Esophagus muscularis mucosa (tissue), 4 donors: ENCODE data around the gene PSMD8. TPM values are rescaled to one million over a fixed set of nuclear protein-coding genes. Genes with fewer than 3 reads are reported as not detected.

ENCODE experiments used
- DNase-seq: peaks from one replicate; pipeline ENCODE4 v3.0.0-alpha.2; 2017; ENCODE audit errors: extremely low spot score
- H3K27ac ChIP-seq, 4 donors: fragments of 200-600 bp; sonication (generic); replicated peaks in 1 of 4; 1 replicate in 3 of 4; 2 replicates in 1 of 4; pipeline ENCODE4 v1.5.1; 2016 to 2019; ENCODE audit warnings: mild to moderate bottlenecking in 1 of 4
- H3K27me3 ChIP-seq, 4 donors: fragments of 200-600 bp; sonication (generic); one replicate each; pipeline versions ENCODE4 v1.5.1 to v1.6.0; 2016 to 2019
- H3K36me3 ChIP-seq, 4 donors: fragments of 200-600 bp; sonication (generic); one replicate each; pipeline ENCODE4 v1.5.1; 2016 to 2019
- H3K4me1 ChIP-seq, 4 donors: fragments of 200-600 bp; sonication (generic); one replicate each; pipeline ENCODE4 v1.5.1; 2016 to 2019
- H3K4me3 ChIP-seq, 4 donors: fragments of 200-600 bp; sonication (generic); 1 replicate in 2 of 4; 2 replicates in 2 of 4; pipeline ENCODE4 v1.5.1; 2016 to 2019; ENCODE audit warnings: mild to moderate bottlenecking in 4 of 4, moderate library complexity in 1 of 4
- H3K9me3 ChIP-seq, 4 donors: fragments of 200-600 bp; sonication (generic); 1 replicate in 3 of 4; 2 replicates in 1 of 4; pipeline ENCODE4 v1.5.1; 2016 to 2019
- EP300 ChIP-seq: sonication (generic); formaldehyde crosslinking; IDR thresholded peaks from one replicate; pipeline ENCODE4 v1.6.1; 2017; ENCODE audit warnings: antibody characterized with exemption
- POLR2A ChIP-seq: fragments of 450-650 bp; IDR thresholded peaks from one replicate; pipeline ENCODE4 v1.6.1; 2017; ENCODE audit warnings: antibody characterized with exemption, moderate library complexity, mild to moderate bottlenecking, low read depth
- POLR2AphosphoS5 ChIP-seq, 2 donors: sonication (generic); formaldehyde crosslinking; IDR thresholded peaks; one replicate each; pipeline ENCODE4 v1.6.1; 2017; ENCODE audit warnings: antibody characterized with exemption in 2 of 2
- WGBS: methylation state at CpG from one replicate; pipeline ENCODE4 v1.1.5; 2018; 5-methylcytosine and 5-hydroxymethylcytosine counted together
- intact Hi-C: fragments of 100-400 bp; cut with DNase I; formaldehyde crosslinking; loops from one replicate; pipeline ENCODE4 v1.15.1; 2023
- total RNA-seq, 4 donors: library from RNA; depleted of rRNA; stranded (reverse); fragments of >200 nt; gene quantifications; one replicate each; pipeline versions ENCODE4 v1.1.0 to v1.2.1, GENCODE V29; 2016
- TF ChIP-seq, protein P1 (sequence below), 3 experiments: fragments of 200-600 bp in 2 of 3; fragments of 450-650 bp in 1 of 3; sonication (generic) in 2 of 3; IDR thresholded peaks; one replicate each; pipeline ENCODE4 v1.5.1; 2017 to 2019; ENCODE audit warnings: antibody characterized with exemption in 3 of 3, mild to moderate bottlenecking in 2 of 3, moderate library complexity in 1 of 3

The PSMD8 gene
- total RNA-seq, 4 donors from 2014 or later, result 145 to 259 (median 212) TPM

DNA sequence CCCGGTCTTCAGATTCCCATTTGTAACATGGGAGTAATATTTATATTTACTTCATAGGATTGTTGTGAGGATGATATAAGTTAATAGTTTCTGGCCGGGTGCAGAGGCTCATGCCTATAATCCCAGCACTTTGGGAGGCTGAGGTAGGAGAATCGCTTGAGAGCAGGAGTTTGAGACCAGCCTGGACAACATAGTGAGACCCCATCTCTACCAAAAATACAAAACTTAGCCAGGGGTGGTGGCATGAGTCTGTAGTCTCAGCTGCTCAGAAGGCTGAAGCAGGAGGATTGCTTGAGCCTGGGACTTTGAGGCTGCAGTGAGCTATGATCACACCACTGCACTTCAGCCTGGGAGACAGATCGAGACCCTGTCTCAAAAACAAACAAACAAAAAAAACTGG lies 27.5 kb upstream of the PSMD8 start:
- H3K4me1 ChIP-seq, result no peaks in the 10 kb centered on the region
- intact Hi-C loops, result no loop called here
- TF ChIP-seq POLR2AphosphoS5 (IDR thresholded peaks at IDR 0.05) (no peak), POLR2A (no peak), EP300 (no peak)
- TF ChIP-seq, protein P1, sequence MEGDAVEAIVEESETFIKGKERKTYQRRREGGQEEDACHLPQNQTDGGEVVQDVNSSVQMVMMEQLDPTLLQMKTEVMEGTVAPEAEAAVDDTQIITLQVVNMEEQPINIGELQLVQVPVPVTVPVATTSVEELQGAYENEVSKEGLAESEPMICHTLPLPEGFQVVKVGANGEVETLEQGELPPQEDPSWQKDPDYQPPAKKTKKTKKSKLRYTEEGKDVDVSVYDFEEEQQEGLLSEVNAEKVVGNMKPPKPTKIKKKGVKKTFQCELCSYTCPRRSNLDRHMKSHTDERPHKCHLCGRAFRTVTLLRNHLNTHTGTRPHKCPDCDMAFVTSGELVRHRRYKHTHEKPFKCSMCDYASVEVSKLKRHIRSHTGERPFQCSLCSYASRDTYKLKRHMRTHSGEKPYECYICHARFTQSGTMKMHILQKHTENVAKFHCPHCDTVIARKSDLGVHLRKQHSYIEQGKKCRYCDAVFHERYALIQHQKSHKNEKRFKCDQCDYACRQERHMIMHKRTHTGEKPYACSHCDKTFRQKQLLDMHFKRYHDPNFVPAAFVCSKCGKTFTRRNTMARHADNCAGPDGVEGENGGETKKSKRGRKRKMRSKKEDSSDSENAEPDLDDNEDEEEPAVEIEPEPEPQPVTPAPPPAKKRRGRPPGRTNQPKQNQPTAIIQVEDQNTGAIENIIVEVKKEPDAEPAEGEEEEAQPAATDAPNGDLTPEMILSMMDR (IDR thresholded peaks at IDR 0.05), result no peak
- DNase-seq, result no peak
- no peak overlapping the region for H3K4me3 ChIP-seq
- peaks cover 0 to 1% (median 0%) of the 10 kb centered on the region in 4 donors for H3K27me3 ChIP-seq
- no peak overlapping the region for H3K27ac ChIP-seq
- H3K36me3 ChIP-seq, result peaks cover 0 to 26% (median 4%) of the 10 kb centered on the region in 4 donors
- WGBS, result 86% methylated on average over 4 of the region's 4 CpGs
- H3K9me3 ChIP-seq, result no peaks in the 10 kb centered on the region

DNA sequence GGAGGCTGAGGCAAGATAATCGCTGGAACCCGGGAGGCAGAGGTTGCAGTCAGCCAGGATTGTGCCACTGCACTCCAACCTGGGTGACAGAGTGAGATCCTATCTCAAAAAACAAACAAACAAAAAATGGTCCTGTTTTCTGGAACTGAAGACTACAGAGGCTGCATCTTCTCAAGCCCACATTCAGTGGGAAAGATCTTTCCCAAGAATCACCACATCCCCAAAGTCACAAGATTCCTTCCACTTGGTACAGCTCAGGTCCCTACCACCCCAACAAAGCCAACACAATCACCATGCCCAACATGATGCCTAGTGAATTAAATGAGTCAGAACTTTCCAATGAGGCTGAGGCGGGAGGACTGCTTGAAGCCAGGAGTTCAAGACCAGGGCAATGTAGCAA lies 23.5 kb upstream of the PSMD8 start:
- no peak for DNase-seq
- H3K27ac ChIP-seq, result no peak overlapping the region
- peaks cover 0 to 22% (median 0%) of the 10 kb centered on the region in 4 donors for H3K27me3 ChIP-seq
- 71% methylated on average over 3 of the region's 3 CpGs for WGBS
- no peak overlapping the region for H3K4me3 ChIP-seq
- TF ChIP-seq POLR2A (no peak), POLR2AphosphoS5 (IDR thresholded peaks at IDR 0.05) (no peak), EP300 (no peak)
- TF ChIP-seq, protein P1 (IDR thresholded peaks at IDR 0.05), result no peak
- H3K36me3 ChIP-seq, result peaks cover 0 to 6% (median 0%) of the 10 kb centered on the region in 4 donors
- intact Hi-C loops, result no loop called here
- no peaks in the 10 kb centered on the region for H3K9me3 ChIP-seq
- H3K4me1 ChIP-seq, result no peaks in the 10 kb centered on the region

DNA sequence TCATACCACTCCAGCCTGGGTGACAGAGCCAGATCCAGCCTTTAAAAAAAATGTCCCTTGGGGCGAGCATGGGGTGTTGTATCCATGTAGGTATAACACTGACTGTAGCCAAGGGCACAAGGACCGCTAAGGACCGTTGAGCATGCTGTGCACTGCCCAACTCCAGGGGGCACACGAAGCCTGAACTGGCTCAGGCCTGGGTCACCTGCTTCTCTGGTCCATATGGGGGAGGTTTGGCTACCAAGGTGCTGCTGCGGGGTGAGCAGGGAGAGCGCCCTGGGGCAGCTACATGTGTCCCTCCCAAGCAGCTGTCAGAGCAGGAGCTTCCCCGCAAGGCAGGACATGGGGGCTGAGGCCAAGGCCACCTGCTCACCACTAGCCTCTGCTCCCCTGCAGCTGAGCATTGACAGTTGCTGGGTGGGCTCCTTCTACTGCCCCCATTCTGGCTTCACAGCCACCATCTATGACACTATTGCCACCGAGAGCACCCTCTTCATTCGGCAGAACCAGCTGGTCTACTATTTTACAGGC lies 22.4 kb upstream of the PSMD8 start:
- intact Hi-C loops, result no loop called here
- H3K27ac ChIP-seq, result no peak overlapping the region
- TF ChIP-seq POLR2AphosphoS5 (IDR thresholded peaks at IDR 0.05) (no peak), EP300 (no peak), POLR2A (no peak)
- TF ChIP-seq, protein P1 (IDR thresholded peaks at IDR 0.05), result no peak
- H3K9me3 ChIP-seq, result no peaks in the 10 kb centered on the region
- no peak overlapping the region for H3K4me3 ChIP-seq
- WGBS, result 74% methylated on average over 9 of the region's 9 CpGs
- no peak for DNase-seq
- no peaks in the 10 kb centered on the region for H3K36me3 ChIP-seq
- H3K27me3 ChIP-seq, result peaks cover 0 to 32% (median 0%) of the 10 kb centered on the region in 4 donors
- no peaks in the 10 kb centered on the region for H3K4me1 ChIP-seq

DNA sequence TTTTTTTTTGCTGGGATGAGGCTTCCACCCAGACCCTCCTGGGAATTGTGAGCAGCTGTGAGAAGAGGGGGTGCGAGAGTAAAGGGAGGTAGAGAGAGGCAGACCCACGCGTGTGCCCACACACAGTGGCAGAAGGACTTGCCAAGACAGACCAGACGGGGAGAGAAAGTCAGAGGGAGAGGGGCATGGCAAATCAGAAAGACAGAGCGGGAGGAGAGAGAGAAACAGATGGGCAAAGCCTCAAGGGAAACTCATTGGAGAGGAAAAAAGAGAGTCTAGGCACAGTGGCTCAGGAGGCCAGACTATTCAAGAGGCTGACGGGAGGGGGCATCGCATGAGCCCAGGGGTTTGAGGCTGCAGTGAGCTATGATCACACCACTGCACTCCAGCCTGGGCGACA lies 21.8 kb upstream of the PSMD8 start:
- H3K27me3 ChIP-seq, result peaks cover 0 to 38% (median 0%) of the 10 kb centered on the region in 4 donors
- no peaks in the 10 kb centered on the region for H3K9me3 ChIP-seq
- TF ChIP-seq EP300, result no peak
- no peak for TF ChIP-seq POLR2A
- TF ChIP-seq, protein P1 (IDR thresholded peaks at IDR 0.05), result no peak
- TF ChIP-seq POLR2AphosphoS5 (IDR thresholded peaks at IDR 0.05), result no peak
- intact Hi-C loops, result no loop called here
- DNase-seq, result no peak
- 65% methylated on average over 8 of the region's 8 CpGs for WGBS
- H3K27ac ChIP-seq, result no peak overlapping the region
- no peak overlapping the region for H3K4me3 ChIP-seq
- no peaks in the 10 kb centered on the region for H3K36me3 ChIP-seq
- H3K4me1 ChIP-seq, result no peaks in the 10 kb centered on the region
